Measurements from ENCODE around the gene IRF2BPL.

GRCh38 chr14:76981670-76982069 is 46.8 kb downstream of the IRF2BPL start:
- TF ChIP-seq CTCF (IDR thresholded peaks at IDR 0.05), result no peak
- no peak for TF ChIP-seq SIN3A (IDR thresholded peaks at IDR 0.05; ENCODE audit: borderline replicate concordance, insufficient read depth, low read depth, low read length)
- TF ChIP-seq POLR2AphosphoS5 (IDR thresholded peaks at IDR 0.05; ENCODE audit: low read depth, low read length), result no peak
- TF ChIP-seq REST (IDR thresholded peaks at IDR 0.05; ENCODE audit: insufficient read depth in 1 of 2, low read depth in 2 of 2, low read length in 1 of 2), result no peak

Measured in Panc1 (cell line).